CD4-positive, alpha-beta T cell treated with Interleukin-12 subunit alpha and Interleukin-12 subunit beta, for 1 hour (primary cell): ENCODE results near the gene ERBB2.
"Not testable (repeated sequence)": the region's sequence is repeated elsewhere in the genome, so short reads cannot be mapped to it uniquely, and the experiment has no call there.

ENCODE experiments used
- DNase-seq: peaks from one replicate; pipeline ENCODE4 v3.0.0-alpha.2; 2020

ERBB2 gene

DNA sequence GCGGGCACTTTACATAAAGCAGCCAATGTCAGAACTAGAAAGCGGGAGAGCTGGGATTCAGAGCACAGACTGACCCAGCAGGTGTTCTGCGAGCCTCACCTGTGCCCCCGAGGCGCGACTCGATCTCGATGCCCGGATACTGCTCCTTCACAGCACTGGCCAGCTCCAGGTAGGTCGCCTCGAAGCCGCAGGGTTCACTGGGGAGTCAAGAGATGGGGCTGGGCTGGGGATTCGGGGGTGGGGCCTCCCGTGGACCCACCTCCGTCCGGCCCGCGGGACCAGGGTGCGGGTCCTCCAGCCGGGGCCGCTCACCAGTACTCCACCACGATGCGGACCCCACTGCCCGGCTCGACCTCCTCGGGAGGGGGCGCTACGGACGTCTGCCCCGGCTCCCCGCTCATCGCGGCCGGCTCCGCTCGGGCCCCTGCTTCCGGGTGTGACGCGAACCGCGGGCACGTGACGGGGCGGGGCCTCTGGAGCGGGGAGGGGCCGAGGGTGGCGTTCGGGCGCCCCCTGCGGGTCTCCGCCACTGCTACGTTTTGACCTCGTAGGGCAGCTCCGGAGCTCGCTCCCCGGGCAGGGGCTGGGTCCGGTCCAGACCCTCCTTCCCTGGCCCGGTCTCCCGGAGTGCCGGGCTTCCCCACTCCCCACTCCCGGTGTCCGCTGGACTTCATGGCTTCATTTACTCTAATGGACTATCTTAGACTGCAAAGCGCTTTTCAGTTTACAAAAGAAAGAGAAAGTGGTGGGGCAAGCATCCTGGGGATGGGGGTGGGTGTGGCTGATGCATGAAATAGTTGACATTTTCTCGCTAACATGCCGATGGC is 30.4 kb downstream of the ERBB2 start, which contains the start of gene MIEN1:
TSS of gene MIEN1 (minus strand) at position 438 of the 827 bp plus-strand sequence. CDS start at position 401, 37 bp downstream.
- peak; percentile 93 for DNase-seq

DNA sequence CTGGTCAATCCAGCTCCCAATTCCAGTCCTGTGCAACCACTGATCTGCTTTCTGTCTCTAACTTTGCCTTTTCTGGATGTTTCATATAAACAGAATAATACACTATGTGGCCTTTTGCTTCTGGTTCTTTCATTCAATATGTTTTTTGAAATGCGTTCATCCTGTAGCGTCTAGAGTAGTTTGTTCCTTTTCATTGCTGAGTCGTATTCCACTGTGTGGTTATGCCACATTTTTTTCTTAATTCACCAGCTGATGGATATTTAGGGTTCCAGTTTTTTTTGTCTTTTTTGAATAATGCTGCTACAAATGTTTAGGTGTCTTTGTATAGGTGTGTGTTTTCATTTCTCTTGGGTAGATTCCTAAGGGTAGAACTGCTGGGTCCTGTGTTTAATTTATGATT is 32.7 kb downstream of the ERBB2 start:
- no peak for DNase-seq

DNA sequence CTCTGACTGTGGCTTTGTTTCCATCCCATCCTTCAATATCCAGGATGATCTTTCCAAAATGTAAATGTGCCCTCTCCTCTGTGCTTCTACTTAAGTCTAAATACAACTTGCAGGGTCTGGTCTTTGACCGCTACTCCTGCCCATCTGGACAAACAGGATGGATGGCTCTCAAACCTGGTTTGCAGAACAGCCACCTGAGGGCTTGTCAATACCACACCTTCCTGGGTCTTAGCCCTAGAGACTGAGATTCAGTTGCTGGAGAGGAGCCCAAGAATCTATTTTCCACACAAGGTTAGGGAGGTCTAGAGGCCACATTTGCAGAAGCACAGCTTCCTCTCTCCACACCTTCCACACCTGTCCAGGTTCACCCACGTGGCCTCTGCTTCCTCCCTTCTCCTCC is 36.0 kb downstream of the ERBB2 start:
- no peak for DNase-seq

DNA sequence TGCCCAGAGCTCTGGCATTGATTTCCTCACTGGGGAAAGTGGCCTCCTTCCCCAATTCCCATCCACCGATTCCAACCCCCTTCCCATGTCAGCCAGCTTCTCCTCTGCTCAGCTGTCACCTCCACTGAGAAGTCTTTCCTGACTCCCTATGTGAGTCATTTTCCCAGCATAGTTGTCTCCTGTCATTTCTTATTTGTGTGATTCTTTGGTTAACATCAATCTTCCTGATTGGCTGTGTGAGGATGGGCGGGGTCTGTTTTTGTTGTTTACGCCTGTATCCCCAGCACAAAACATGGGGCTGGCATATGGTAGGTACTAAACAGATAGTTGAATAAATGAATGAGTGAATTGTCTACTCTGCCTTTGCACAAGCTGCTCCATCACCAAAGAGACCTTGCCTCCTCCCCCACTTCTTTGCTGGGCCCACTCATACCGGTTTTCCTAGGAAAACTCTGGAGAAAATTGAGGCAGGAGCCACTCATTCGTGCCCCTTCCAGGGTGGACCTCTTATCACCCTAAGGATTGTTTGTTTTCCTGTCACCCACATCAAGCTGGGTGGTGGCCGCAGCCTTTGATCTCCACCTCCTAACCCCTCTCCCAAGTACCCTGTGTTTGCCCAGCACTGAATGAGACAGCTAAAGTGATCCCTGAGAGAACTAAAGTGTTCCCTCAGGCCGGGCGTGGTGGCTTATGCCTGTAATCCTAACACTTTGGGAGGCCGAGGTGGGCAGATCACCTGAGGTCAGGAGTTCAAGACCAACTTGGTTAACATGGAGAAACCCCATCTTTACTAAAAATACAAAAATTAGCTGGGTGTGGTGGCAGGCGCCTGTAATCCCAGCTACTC is 36.7 kb downstream of the ERBB2 start:
- DNase-seq = no peak

DNA sequence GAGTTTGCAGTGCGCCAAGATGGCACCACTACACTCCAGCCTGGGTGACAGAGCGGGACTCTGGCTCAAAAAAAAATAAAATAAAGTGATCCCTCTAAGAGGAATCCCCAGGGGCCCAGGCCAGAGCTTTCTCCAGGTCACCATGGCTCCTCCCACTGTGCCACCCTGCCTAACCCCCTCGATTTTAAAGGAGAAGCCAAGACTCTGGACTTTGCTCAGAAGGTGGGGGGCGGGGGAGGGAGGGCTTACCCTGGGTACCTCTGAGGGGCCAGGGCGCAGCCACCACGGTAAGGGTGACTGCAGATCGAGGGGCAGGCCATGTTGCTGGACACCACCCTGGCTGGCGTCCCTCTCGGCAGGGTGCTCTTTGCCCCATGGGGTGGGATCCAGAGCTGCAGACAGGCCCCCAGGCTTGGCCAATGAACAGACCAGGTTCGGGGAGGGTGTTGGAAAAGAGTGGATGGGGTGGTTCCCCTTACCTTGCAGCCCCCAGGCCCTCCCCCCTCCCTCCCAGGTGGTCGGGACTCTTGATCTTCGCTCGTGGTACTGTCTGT is 37.4 kb downstream of the ERBB2 start:
- no peak for DNase-seq

DNA sequence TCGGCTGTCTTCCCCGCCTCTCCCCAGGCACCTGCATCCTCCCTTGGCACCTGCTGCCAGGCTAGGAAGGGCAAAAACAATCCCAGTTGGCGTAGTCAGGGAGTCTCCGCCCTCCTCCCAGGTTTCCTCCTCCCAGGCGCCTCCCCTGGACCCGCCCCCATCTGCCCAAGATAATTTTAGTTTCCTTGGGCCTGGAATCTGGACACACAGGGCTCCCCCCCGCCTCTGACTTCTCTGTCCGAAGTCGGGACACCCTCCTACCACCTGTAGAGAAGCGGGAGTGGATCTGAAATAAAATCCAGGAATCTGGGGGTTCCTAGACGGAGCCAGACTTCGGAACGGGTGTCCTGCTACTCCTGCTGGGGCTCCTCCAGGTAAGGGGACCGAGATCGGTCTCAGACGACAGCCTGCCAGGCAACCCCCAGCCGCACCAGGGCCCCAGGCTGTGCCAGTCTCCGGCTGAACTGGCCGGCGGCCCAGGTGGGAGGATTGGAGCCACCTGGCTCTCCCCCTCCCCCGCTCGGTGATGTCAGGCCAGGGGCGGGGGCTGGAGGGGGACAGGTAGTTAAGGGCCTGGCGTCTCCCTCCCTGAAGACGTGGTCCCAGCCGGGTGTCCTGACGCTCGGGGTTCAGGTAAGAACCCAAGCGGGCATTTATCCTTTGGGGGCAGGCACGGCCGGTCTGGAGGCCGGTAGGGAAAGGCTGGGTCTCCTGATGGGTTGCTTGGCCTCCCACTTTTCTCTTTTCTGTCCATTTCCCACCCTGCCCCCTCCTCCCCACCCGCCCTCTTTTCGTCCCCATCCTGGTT is 38.1 kb downstream of the ERBB2 start, which contains the start of gene GRB7:
TSS of gene GRB7 (plus strand) at position 179 of the 808 bp plus-strand sequence. CDS start 4,364 bp downstream, outside the sequence.
- no peak for DNase-seq

DNA sequence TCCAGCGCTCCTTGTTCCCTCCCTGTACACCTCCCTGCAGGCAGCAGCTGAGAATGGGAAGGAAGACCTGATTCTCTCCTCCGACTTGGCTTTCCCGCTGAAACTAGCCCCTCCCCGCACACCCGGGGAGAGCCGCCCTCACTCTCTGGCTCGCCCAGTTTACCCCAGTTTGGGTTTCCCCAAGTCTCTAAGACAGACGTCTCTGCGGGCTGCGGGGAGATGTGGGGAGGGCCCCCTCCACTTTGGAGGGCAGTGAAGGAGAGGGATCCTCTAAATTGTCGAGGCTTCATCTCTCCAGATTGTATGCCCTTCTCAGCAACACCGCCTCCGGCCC is 38.7 kb downstream of the ERBB2 start:
- peak; percentile 64 for DNase-seq

DNA sequence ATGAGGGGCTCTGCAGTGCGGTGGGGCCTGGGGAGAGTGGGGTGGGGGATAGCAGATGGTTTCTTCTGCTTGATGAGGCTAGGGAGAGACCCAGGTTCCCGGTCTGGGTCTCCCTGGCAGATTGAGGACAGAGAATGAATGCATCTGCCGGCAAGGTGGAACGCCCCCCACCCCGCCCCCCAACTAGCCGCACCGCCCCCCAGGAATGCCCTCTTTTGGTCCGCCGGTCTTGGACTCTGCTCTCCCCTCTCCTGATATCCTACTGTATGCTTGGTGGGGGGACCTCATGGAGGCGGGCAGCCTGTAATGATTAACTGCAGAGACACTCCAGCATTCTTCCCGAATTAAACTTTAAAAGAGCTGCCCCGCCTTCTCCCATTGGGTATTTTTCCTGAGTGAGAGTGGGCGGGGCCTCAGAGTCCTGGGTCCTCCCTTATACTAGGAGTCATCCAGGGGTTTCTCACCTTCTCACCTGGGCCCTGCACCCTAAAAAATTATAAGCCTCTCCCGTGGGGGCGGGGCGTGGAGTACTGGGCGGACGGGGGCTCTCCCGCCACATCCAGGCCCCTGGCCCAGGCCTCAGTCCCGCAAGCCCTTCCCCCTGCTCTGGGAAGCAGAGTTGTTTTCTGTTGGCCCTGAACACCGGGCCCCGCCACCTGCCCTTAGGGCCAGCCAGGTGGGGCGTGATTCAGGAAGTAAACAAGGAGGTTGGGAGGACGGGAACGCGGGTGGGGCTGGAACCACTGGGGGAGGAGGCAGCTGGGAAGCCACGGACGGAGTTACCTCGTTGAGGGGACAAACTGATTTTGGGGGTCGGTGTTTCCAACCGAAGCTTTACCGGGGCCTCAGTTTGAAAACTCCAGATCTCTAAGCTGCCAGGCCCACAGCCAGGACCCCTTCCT is 39.4 kb downstream of the ERBB2 start:
- no peak for DNase-seq

DNA sequence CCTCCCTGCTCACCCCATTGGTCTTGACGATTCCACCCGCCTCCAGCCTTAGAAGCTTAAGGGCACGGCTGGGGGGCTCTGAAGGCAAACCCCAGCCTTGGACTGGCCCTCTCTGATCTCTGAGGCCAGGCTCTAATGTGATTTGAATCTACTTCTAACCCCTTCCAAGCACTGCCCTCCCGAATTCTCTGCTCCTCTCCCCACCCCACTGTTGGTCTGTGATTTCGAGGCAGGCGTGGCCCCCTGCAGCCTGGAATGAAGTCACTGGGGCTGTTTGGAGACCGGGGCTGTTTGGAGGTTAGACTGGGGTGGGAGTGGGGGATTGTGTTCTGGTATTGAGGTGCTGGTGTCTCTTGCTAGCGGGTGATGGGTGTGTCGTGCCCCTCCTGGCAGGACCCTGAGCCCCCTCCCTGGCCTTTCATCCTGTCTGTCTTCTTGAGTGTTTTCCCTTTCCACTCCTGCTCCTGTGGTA is 40.1 kb downstream of the ERBB2 start:
- no peak for DNase-seq

DNA sequence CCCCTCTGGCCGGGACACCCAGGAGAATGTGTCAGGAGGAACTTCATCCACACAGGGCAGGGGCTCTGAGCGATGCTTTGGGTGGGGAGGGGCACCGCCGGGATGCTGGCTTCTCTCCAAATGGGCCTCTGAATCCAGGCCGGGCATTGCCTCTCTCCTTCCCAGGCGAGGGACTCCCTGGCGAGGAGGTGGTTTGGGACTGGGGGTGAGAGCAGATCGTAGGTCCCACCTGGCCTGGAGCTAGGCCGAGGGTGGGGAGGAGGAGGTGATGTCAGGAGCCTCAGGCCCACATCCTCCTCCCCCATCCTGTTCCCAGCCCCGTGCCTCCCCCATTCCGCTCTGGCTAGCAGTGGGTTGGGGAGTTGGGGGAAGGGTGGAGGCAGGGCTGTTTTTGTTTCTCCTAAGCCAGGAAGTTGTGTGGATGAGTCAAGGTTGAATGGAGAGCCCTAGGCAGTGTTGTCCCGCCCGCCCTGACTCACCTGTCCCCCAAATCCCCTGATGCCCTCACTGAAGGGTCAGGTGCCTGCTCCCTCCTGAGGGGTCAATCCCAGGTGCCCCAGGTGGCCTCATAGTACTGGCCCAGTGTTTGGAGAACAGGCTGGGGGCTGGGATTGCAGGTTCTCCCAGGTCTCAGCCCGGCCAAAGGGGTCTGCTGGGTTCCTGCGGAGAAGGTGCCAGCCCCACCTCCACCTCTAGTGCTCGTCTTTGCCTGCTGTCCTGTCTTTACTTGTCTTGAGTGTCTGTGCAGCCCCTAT is 40.7 kb downstream of the ERBB2 start:
- DNase-seq = no peak

DNA sequence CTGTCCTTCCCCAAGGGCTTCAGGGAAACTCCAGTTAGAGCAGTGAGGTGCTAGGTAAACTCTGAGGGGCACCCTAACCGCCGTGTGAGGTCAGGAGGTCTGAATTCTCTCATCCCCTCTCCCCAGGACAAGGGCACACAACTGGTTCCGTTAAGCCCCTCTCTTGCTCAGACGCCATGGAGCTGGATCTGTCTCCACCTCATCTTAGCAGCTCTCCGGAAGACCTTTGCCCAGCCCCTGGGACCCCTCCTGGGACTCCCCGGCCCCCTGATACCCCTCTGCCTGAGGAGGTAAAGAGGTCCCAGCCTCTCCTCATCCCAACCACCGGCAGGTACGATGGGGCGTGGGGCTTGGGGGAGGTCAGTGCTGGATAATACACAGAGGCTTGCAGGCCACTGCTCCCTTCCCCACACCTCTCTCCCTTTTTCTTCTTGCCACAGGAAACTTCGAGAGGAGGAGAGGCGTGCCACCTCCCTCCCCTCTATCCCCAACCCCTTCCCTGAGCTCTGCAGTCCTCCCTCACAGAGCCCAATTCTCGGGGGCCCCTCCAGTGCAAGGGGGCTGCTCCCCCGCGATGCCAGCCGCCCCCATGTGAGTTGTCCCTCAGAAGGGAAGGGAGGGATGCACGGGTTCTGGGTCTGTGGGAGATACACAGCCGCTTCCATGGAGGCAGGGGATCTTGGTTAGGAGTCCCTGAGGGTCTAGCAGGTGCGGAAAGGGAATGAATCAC is 42.4 kb downstream of the ERBB2 start:
- DNase-seq = no peak

DNA sequence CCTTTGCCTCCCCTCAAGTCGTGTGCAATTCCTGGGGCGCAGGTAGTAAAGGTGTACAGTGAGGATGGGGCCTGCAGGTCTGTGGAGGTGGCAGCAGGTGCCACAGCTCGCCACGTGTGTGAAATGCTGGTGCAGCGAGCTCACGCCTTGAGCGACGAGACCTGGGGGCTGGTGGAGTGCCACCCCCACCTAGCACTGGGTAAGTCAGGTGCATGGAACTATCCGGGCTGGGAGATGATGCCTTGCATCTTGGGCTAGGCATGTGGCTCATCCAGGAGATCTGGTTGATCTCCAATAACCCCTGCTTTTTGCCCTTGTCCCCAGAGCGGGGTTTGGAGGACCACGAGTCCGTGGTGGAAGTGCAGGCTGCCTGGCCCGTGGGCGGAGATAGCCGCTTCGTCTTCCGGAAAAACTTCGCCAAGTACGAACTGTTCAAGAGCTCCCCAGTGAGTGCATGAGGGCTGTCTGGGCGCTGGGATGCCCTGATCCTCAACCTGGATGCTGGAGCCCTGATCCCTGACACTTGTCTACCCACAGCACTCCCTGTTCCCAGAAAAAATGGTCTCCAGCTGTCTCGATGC is 43.1 kb downstream of the ERBB2 start:
- DNase-seq = no peak

DNA sequence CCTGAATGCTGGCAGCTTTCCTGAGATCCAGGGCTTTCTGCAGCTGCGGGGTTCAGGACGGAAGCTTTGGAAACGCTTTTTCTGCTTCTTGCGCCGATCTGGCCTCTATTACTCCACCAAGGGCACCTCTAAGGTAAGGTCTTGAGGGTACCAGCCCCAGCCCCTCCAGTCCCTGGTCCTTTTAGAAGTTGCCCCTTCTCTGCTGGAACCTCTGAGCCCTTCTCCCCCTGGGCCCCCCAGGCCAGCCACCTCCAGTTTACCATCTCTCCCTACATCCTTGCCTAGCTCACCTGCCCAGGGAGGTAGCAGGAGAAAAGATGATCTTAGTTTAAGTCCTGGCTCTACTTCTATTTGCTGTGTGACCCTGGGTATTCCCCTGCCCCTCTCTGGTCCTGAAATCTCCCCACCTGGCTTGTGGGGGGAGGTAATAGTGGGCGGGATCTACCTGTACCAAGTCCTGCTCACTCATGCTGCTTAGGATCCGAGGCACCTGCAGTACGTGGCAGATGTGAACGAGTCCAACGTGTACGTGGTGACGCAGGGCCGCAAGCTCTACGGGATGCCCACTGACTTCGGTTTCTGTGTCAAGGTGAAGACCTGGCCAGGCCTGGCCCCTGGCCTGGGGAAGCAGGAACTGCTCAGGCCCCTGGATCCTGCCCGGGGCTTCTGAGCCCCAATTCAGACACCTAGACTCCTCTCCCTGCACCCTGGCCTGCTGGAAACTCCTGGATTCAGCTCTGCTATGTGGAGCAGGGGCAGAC is 44.4 kb downstream of the ERBB2 start:
- DNase-seq = no peak

DNA sequence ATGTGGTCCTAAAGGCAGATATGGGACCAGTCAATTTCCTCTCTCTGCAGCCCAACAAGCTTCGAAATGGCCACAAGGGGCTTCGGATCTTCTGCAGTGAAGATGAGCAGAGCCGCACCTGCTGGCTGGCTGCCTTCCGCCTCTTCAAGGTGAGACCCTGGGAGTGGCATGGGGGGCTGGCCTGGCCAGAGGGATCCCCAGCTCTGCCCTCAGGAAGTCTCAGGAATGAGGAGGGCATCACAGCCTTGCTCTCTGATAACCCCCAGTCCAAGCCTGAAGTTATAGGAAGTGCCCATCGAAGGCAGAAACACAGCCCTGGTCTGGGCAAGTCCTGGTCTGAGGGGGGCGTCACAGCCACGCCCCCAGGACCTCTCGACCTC is 45.0 kb downstream of the ERBB2 start:
- DNase-seq = no peak

DNA sequence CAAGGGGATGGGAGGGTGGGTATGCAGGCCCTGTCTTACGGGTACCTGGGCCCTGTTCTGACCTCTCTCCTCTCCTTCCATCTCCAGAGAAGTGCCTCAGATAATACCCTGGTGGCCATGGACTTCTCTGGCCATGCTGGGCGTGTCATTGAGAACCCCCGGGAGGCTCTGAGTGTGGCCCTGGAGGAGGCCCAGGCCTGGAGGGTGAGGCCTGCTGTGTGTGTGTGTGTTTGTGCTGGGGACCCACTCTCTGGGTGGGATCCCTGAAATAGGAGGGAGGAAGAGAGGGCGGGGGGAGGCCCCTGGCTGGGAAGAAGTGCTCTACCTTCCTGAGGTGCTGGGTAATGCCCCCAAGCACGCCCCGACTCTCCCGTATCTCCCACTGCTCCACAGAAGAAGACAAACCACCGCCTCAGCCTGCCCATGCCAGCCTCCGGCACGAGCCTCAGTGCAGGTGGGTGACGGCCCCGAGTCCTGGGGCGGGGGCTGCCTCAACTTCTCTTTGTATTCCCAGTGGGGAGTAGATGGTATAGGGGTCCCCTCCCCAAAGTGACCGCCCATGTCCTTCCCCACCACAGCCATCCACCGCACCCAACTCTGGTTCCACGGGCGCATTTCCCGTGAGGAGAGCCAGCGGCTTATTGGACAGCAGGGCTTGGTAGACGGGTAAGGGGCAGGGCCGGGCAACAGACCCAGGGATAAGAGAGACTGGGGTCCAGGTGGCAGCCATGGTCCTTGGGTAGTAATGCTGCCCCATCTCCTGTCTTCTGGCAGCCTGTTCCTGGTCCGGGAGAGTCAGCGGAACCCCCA is 45.7 kb downstream of the ERBB2 start:
- no peak for DNase-seq

DNA sequence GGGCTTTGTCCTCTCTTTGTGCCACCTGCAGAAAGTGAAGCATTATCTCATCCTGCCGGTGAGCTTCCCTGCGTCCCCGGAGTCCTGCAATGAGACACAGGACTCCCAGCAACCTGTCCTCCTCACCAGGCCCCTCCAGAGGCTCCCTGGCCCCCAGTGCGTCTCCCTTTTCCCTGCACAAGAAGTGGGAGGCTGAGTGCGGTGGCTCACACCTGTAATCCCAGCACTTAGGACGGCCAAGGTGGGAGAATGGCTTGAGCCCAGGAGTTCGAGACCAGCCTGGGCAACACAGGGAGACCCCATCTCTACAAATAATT is 46.2 kb downstream of the ERBB2 start:
- DNase-seq = no peak

DNA sequence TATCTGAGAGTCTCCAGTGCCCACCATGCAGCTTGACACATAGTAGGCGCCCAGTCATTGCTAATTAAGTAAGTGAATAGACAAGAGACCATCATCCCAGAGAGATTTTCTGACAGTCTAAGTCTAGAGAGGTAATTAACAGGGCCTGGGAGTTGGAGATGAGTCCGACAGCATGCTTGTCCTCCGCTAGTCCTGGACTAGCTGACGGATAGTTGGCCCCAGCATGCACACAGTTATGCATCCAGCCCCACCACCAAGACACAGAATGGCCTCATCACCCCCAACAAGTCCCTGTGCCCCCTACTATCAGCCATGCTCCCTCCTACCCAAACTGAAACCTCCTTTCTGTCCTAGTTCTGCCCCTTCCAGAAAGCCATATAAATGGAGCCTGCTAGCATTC is 47.9 kb downstream of the ERBB2 start:
- DNase-seq = no peak

DNA sequence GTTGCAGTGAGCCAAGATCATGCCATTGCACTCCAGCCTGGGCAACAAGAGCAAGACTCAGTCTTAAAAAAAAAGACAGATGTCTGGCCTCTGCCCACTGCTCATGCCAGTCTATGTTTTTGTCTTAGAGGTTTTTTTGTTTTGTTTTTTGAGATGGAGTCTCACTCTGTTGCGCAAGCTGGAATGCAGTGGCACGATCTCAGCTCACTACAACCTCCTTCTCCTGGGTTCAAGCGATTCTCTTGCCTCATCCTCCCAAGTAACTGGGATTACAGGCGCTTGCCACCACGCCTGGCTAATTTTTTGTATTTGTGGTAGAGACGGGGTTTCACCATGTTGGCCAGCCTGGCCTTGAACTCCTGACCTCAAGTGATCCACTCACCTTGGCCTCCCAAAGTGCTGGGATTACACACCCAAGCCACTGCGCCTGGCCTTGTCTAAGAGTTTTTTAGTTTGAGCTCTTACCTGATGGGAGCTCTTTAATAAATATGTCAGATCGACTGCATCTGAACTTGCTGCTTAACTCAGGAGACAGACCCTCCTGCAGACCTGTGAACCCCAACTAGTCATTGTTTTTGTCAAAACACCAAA is 48.7 kb downstream of the ERBB2 start:
- not testable (repeated sequence) for DNase-seq
